Neuronal stem cell (in vitro differentiated cells): ENCODE measurements around the gene SLC3A2.
"Not testable (repeated sequence)": the region's sequence is repeated elsewhere in the genome, so short reads cannot be mapped to it uniquely, and the experiment has no call there.

ENCODE experiments used
- DNase-seq: peaks from one replicate; pipeline ENCODE4 v3.0.0-alpha.2; 2013; ENCODE audit warnings: low spot score
- H2AFZ ChIP-seq: one replicate; pipeline ENCODE4 v1.6.1; 2013; ENCODE audit warnings: mild to moderate bottlenecking, low read length, inconsistent platforms
- H2AK5ac ChIP-seq: 2 replicates; pipeline ENCODE4 v1.6.1; 2013; ENCODE audit warnings: low read depth, mild to moderate bottlenecking, inconsistent platforms, low read length, moderate library complexity, mixed read lengths
- H2BK120ac ChIP-seq: 2 replicates; pipeline ENCODE4 v1.6.1; 2013; ENCODE audit warnings: low read depth, mild to moderate bottlenecking, inconsistent platforms, low read length, moderate library complexity, mixed read lengths
- H2BK12ac ChIP-seq: one replicate; pipeline ENCODE4 v1.6.1; 2013; ENCODE audit warnings: low read length, inconsistent platforms
- H2BK15ac ChIP-seq: 2 replicates; pipeline ENCODE4 v1.6.1; 2013; ENCODE audit warnings: mild to moderate bottlenecking, low read length, inconsistent platforms, mixed read lengths
- H2BK5ac ChIP-seq: one replicate; pipeline ENCODE4 v1.6.1; 2013; ENCODE audit warnings: inconsistent platforms, mild to moderate bottlenecking, low read length, moderate library complexity
- H3K14ac ChIP-seq: one replicate; pipeline ENCODE4 v1.6.1; 2013; ENCODE audit warnings: low read length, inconsistent platforms
- H3K18ac ChIP-seq: 2 replicates; pipeline ENCODE4 v1.6.1; 2013; ENCODE audit warnings: low read length, inconsistent platforms
- H3K23ac ChIP-seq: 2 replicates; pipeline ENCODE4 v1.6.1; 2013; ENCODE audit warnings: low read depth, mild to moderate bottlenecking, mixed read lengths, low read length, inconsistent platforms; ENCODE audit not compliant: poor library complexity
- H3K27ac ChIP-seq: replicated peaks from 3 replicates; pipeline ENCODE4 v1.5.1; 2013; ENCODE audit warnings: low read length, inconsistent platforms
- H3K27me3 ChIP-seq, 3 experiments: 2 replicates each; pipeline ENCODE4 v1.6.1; 2013; ENCODE audit warnings: low read length in 3 of 3, mild to moderate bottlenecking in 2 of 3, inconsistent platforms in 1 of 3, low read depth in 1 of 3, mixed read lengths in 1 of 3, moderate library complexity in 1 of 3; ENCODE audit not compliant: control insufficient read depth in 3 of 3, insufficient read depth in 3 of 3
- H3K36me3 ChIP-seq, 2 donors: replicated peaks in 1 of 2; 2 replicates each; pipeline ENCODE4 v1.6.1; 2013; ENCODE audit warnings: low read length in 2 of 2; ENCODE audit not compliant: control insufficient read depth in 2 of 2, insufficient read depth in 2 of 2
- H3K4ac ChIP-seq: 2 replicates; pipeline ENCODE4 v1.6.1; 2013; ENCODE audit warnings: inconsistent platforms, mild to moderate bottlenecking, low read length, moderate library complexity
- H3K4me1 ChIP-seq, 2 donors: 1 replicate in 1 of 2; 2 replicates in 1 of 2; pipeline ENCODE4 v1.6.1; 2013; ENCODE audit warnings: low read length in 2 of 2, low read depth in 1 of 2; ENCODE audit not compliant: control insufficient read depth in 2 of 2, insufficient read depth in 1 of 2
- H3K4me2 ChIP-seq: one replicate; pipeline ENCODE4 v1.6.1; 2013; ENCODE audit warnings: mild to moderate bottlenecking, low read length, inconsistent platforms; ENCODE audit not compliant: insufficient read depth, poor library complexity, severe bottlenecking
- H3K4me3 ChIP-seq, 2 donors: 2 replicates each; pipeline ENCODE4 v1.5.1; 2013; ENCODE audit warnings: low read length in 2 of 2, mild to moderate bottlenecking in 2 of 2, inconsistent platforms in 1 of 2, moderate library complexity in 1 of 2
- H3K79me1 ChIP-seq: one replicate; pipeline ENCODE4 v1.6.1; 2013; ENCODE audit warnings: low read depth, mild to moderate bottlenecking, inconsistent platforms, low read length, moderate library complexity
- H3K9ac ChIP-seq: one replicate; pipeline ENCODE4 v1.6.1; 2013; ENCODE audit warnings: mild to moderate bottlenecking, low read depth, low read length, inconsistent platforms; ENCODE audit not compliant: poor library complexity
- H3K9me3 ChIP-seq, 2 donors: replicated peaks in 1 of 2; 2 replicates each; pipeline versions ENCODE3 to v1.6.1; 2013; ENCODE audit warnings: low read length in 2 of 2, mild to moderate bottlenecking in 2 of 2, inconsistent platforms in 1 of 2, low read depth in 1 of 2, mixed read lengths in 1 of 2, moderate library complexity in 1 of 2; ENCODE audit not compliant: control insufficient read depth in 2 of 2, insufficient read depth in 1 of 2
- H4K8ac ChIP-seq: one replicate; pipeline ENCODE4 v1.6.1; 2013; ENCODE audit warnings: low read depth, mild to moderate bottlenecking, inconsistent platforms, low read length, moderate library complexity
- H4K91ac ChIP-seq: one replicate; pipeline ENCODE4 v1.6.1; 2013; ENCODE audit warnings: low read length, low read depth, mild to moderate bottlenecking, inconsistent platforms; ENCODE audit not compliant: poor library complexity
- WGBS, 2 donors: extraction: QIAGEN DNeasy Blood & Tissue Kit; methylation state at CpG; one replicate each; pipeline ENCODE4 v1.1.7; 2013; ENCODE audit warnings: missing lambda C conversion rate in 2 of 2, mixed read lengths in 1 of 2; ENCODE audit not compliant: insufficient read length in 2 of 2, insufficient replicate concordance in 1 of 2; ENCODE audit errors: extremely low coverage in 2 of 2; 5-methylcytosine and 5-hydroxymethylcytosine counted together

Gene SLC3A2

DNA sequence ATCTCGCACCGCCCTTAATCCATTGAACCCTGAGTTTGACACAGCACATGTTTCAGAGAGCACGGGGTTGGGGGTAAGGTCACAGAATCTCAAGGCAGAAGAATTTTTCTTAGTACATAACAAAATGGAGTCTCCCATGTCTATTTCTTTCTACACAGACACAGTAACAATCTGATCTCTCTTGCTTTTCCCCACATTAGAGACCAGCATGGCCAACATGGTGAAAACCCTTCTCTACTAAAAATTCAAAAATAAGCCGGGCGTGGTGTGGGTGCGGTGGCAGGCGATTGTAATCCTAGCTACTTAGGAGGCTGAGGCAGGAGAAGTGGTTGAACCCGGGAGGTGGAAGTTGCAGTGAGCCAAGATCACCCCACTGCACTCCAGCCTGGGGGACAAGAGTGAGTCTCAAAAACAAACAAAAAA is 21.4 kb upstream of the SLC3A2 start:
- H2AFZ ChIP-seq, H3K79me1 ChIP-seq, H2BK15ac ChIP-seq, H3K23ac ChIP-seq, H3K4ac ChIP-seq, H3K14ac ChIP-seq, H3K4me3 ChIP-seq, H4K8ac ChIP-seq, H3K18ac ChIP-seq, H3K27ac ChIP-seq, DNase-seq, H2BK12ac ChIP-seq, H2BK120ac ChIP-seq, H2AK5ac ChIP-seq, H2BK5ac ChIP-seq, H3K9me3 ChIP-seq, H4K91ac ChIP-seq, H3K9ac ChIP-seq, H3K4me1 ChIP-seq, H3K27me3 ChIP-seq, H3K4me2 ChIP-seq: not testable (repeated sequence)
- WGBS, 2 donors = no CpG with 5 or more reads among the region's 8 CpGs
- peaks cover 17 to 44% of the 10 kb centered on the region in 2 donors for H3K36me3 ChIP-seq

DNA sequence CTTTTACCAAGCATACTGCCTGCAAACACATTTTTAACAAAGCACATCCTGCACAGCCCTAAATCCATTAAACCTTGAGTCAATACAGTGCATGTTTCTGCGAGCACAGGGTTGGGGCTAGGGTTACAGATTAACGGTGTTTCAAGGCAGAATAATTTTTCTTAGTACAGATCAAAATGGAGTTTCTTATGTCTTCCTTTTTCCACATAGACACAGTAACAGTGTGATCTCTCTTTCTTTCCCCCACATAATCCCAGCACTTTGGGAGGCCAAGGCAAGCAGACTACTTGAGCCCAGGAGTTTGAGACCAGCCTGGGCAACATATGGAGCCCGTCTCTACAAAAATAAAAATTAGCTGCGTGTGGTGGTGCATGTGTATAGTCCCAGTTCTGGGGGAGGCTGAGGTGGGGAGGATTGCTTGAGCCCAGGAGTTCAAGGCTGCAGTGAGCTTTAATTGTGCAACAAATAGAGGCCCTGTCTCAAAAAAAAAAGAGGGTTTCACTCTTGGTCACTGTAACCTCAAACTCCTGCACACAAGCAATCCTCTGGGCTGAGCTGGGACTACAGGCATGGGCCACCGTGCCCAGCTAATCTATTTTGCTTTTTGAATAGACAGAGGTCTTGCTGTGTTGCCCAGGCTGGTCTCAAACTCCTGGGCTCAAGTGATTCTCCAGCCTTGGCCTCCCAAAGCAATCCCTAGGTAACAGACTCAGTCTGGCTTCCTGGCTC is 19.7 kb upstream of the SLC3A2 start:
- peaks cover 5 to 9% of the 10 kb centered on the region in 2 donors for H3K4me1 ChIP-seq
- no peak overlapping the region for H3K9ac ChIP-seq
- no CpG with 5 or more reads among the region's 5 CpGs for WGBS, 2 donors
- H3K79me1 ChIP-seq = peaks cover 10% of the 10 kb centered on the region
- no peak overlapping the region for H2BK5ac ChIP-seq
- peaks cover 9 to 46% of the 10 kb centered on the region in 2 donors for H3K36me3 ChIP-seq
- H3K4ac ChIP-seq = no peak overlapping the region
- no peak overlapping the region for H3K27ac ChIP-seq
- no peaks in the 10 kb centered on the region for H3K27me3 ChIP-seq
- no peak overlapping the region for H2BK120ac ChIP-seq
- H4K8ac ChIP-seq = no peak overlapping the region
- H2AFZ ChIP-seq = no peak overlapping the region
- no peak overlapping the region for H3K18ac ChIP-seq
- DNase-seq = no peak
- H3K9me3 ChIP-seq = no peaks in the 10 kb centered on the region
- H2BK15ac ChIP-seq = no peak overlapping the region
- H2AK5ac ChIP-seq = no peak overlapping the region
- no peak overlapping the region for H3K23ac ChIP-seq
- no peak overlapping the region for H3K4me3 ChIP-seq
- H3K14ac ChIP-seq = peak overlapping the region; percentile 38
- no peak overlapping the region for H4K91ac ChIP-seq
- no peak overlapping the region for H2BK12ac ChIP-seq
- H3K4me2 ChIP-seq = no peak overlapping the region

DNA sequence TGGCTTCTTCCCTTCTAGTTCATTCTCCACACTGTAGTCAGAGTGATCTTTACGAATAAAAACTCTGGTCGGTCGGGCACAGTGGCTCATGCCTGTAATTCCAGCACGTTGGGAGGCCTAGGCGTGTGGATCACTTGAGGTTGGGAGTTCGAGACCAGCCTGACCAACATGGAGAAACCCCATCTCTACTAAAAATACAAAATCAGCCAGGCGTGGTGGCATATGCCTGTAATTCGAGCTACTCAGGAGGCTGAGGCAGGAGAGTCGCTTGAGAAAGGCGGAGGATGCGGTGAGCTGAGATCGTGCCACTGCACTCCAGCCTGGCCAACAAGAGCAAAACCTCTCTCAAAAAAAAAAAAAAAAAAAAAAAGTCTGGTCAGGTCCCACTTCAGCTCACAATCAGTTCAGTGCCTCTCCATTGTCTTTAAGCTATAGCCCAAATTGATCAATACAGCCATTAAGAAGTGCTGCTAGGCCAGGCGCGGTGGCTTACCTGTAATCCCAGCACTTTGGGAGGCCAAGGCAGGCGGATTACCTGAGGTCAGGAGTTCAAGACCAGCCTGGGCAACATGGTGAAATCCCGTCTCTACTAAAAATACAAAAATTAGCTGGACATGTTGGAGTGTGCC is 19.0 kb upstream of the SLC3A2 start:
- not testable (repeated sequence) for H2BK5ac ChIP-seq, H3K4me1 ChIP-seq, H3K9ac ChIP-seq, H2BK120ac ChIP-seq, H3K79me1 ChIP-seq, H2BK15ac ChIP-seq, H3K27ac ChIP-seq, H3K4me2 ChIP-seq, H4K91ac ChIP-seq, H3K4ac ChIP-seq, H2AFZ ChIP-seq, H3K23ac ChIP-seq, H2AK5ac ChIP-seq, H3K14ac ChIP-seq, DNase-seq, H3K9me3 ChIP-seq, H4K8ac ChIP-seq, H3K4me3 ChIP-seq, H2BK12ac ChIP-seq, H3K27me3 ChIP-seq, H3K18ac ChIP-seq
- WGBS, 2 donors = no CpG with 5 or more reads among the region's 16 CpGs
- H3K36me3 ChIP-seq = peaks cover 9 to 51% of the 10 kb centered on the region in 2 donors

DNA sequence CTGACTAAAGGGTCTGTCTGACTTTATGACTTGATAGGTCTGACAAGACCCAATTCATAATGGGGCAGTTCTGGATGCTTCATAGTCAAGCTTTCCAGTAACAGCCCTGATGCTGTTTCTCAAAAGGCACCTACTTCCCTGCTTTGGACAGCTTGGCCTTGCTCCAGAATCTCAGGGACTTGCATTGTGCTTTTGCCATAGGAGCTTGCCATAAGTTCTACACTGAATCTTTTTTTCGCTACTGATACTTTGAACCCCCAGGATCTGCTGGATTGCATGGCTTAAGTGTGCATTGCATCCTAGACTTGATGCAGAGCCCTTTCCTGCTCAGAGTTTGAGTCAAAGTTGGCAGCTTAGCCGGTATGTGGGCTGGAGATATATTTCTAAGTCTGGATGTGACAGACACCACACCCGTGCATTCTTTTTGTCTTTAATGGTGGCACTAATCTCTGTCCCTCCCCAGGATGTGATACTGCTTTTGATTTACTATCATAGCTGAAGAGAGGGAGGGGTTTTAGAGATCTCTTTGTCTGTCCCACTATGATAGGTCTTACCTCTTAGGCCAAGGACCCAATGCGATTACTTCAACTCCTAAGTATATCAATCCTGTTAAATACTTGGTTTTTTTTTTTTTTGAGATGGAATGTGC is 16.9 kb upstream of the SLC3A2 start:
- Histone ChIP-seq H3K4me1 (peaks cover 2 to 3% of the 10 kb centered on the region in 2 donors), H4K91ac (no peak overlapping the region), H3K4ac (no peak overlapping the region), H4K8ac (no peak overlapping the region), H2BK12ac (no peak overlapping the region), H2AK5ac (no peak overlapping the region), H2BK15ac (no peak overlapping the region), H3K9ac (no peak overlapping the region), H3K9me3 (no peaks in the 10 kb centered on the region), H3K4me2 (no peak overlapping the region), H3K18ac (no peak overlapping the region), H2AFZ (no peak overlapping the region), H3K27me3 (no peaks in the 10 kb centered on the region), H3K14ac (no peak overlapping the region), H3K79me1 (peaks cover 10% of the 10 kb centered on the region), H3K36me3 (peaks cover 9 to 60% of the 10 kb centered on the region in 2 donors), H2BK120ac (no peak overlapping the region), H3K4me3 (no peak overlapping the region), H3K23ac (no peak overlapping the region), H3K27ac (no peak overlapping the region), H2BK5ac (no peak overlapping the region)
- WGBS, 2 donors = no CpG with 5 or more reads among the region's 4 CpGs
- DNase-seq = no peak
